Measurements from ENCODE around the gene ARHGAP15. TPM values are rescaled to one million over a fixed set of nuclear protein-coding genes. Genes with fewer than 3 reads are reported as not detected.

ARHGAP15 gene
- total RNA-seq, 1 donor from 2014 or later, result not detected

DNA sequence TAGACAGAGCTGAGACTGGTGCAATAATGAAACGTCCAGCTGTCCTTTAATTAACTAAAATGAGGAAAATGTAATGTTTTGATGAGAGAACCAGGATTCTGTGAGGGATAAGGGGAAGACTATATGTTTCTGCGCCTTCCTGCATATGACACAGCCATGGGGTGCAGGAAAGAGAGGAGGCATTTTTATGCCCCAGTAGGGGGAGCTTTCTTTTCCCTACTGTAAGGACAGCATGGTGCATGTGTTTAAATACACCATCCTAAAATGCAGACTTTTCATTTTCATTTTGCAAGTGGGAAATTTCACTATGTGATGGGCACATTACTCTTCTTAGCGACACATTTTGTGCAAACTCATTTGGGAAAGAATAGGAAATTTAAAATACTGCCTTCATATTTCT lies 446.1 kb downstream of the ARHGAP15 start:
- H4K20me1 ChIP-seq (ENCODE audit: insufficient read depth, low read length), result no peaks in the 10 kb centered on the region
- H3K4me2 ChIP-seq (ENCODE audit: low read length), result no peak overlapping the region
- H3K9me3 ChIP-seq (ENCODE audit: insufficient read depth, low read depth, low read length), result no peaks in the 10 kb centered on the region
- H3K27ac Mint-ChIP-seq (ENCODE audit: unreplicated experiment), result no peak overlapping the region
- no peaks in the 10 kb centered on the region for H3K36me3 Mint-ChIP-seq (ENCODE audit: low read depth, unreplicated experiment)
- TF ChIP-seq EZH2 (IDR thresholded peaks at IDR 0.05; ENCODE audit: insufficient read depth, low read length), result no peak
- TF ChIP-seq, protein P1, sequence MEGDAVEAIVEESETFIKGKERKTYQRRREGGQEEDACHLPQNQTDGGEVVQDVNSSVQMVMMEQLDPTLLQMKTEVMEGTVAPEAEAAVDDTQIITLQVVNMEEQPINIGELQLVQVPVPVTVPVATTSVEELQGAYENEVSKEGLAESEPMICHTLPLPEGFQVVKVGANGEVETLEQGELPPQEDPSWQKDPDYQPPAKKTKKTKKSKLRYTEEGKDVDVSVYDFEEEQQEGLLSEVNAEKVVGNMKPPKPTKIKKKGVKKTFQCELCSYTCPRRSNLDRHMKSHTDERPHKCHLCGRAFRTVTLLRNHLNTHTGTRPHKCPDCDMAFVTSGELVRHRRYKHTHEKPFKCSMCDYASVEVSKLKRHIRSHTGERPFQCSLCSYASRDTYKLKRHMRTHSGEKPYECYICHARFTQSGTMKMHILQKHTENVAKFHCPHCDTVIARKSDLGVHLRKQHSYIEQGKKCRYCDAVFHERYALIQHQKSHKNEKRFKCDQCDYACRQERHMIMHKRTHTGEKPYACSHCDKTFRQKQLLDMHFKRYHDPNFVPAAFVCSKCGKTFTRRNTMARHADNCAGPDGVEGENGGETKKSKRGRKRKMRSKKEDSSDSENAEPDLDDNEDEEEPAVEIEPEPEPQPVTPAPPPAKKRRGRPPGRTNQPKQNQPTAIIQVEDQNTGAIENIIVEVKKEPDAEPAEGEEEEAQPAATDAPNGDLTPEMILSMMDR (IDR thresholded peaks at IDR 0.05; ENCODE audit: insufficient read depth, low read depth, low read length), result peak; percentile 7
- H3K36me3 ChIP-seq (ENCODE audit: insufficient read depth, low read length), result no peaks in the 10 kb centered on the region
- H3K4me1 ChIP-seq (ENCODE audit: insufficient read depth, low read length), result no peaks in the 10 kb centered on the region
- H3K4me1 Mint-ChIP-seq (ENCODE audit: low read depth, unreplicated experiment), result no peaks in the 10 kb centered on the region
- H3K4me3 ChIP-seq (ENCODE audit: insufficient read depth, low read depth, low read length), result no peak overlapping the region
- no peak overlapping the region for H3K27ac ChIP-seq (ENCODE audit: low read depth, low read length)
- DNase-seq (ENCODE audit: low read depth), result no peak
- no peaks in the 10 kb centered on the region for H3K9me3 Mint-ChIP-seq (ENCODE audit: unreplicated experiment)
- no peak overlapping the region for H3K4me3 Mint-ChIP-seq (ENCODE audit: unreplicated experiment)
- H3K27me3 ChIP-seq (ENCODE audit: insufficient read depth, low read length), result no peaks in the 10 kb centered on the region
- H2AFZ ChIP-seq (ENCODE audit: low read depth, low read length), result no peak overlapping the region
- FAIRE-seq, result no peak
- H3K79me2 ChIP-seq (ENCODE audit: insufficient read depth, low read length), result no peaks in the 10 kb centered on the region
- H3K27me3 Mint-ChIP-seq (ENCODE audit: low read depth, unreplicated experiment), result no peaks in the 10 kb centered on the region
- no peak overlapping the region for H3K9ac ChIP-seq (ENCODE audit: low read length)

DNA sequence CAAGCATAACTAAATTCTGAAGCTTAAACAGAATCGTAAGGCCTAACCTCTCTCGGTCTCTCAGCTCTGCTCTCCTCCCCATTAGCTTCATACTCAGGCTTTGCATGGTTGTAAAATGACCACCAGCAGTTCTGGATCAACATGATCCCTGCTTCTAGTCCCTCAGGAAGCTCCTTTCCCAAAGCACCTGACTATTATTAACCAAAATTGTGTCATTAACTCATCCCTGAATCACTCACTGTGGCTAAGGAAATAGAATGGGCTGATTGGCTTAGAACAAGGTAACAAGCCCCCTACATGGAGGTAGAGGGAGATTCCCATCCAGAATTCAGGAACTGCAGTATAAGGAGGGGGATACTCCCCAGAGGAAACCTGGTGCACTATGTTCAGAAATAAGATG lies 448.3 kb downstream of the ARHGAP15 start:
- Mint-ChIP-seq H3K9me3 (ENCODE audit: unreplicated experiment) (no peaks in the 10 kb centered on the region), H3K36me3 (ENCODE audit: low read depth, unreplicated experiment) (no peaks in the 10 kb centered on the region), H3K4me1 (ENCODE audit: low read depth, unreplicated experiment) (peaks cover 1% of the 10 kb centered on the region), H3K27ac (ENCODE audit: unreplicated experiment) (no peak overlapping the region), H3K4me3 (ENCODE audit: unreplicated experiment) (no peak overlapping the region), H3K27me3 (ENCODE audit: low read depth, unreplicated experiment) (no peaks in the 10 kb centered on the region)
- Histone ChIP-seq H3K27ac (ENCODE audit: low read depth, low read length) (no peak overlapping the region), H3K4me2 (ENCODE audit: low read length) (no peak overlapping the region), H3K4me1 (ENCODE audit: insufficient read depth, low read length) (no peaks in the 10 kb centered on the region), H3K36me3 (ENCODE audit: insufficient read depth, low read length) (no peaks in the 10 kb centered on the region), H2AFZ (ENCODE audit: low read depth, low read length) (no peak overlapping the region), H3K4me3 (ENCODE audit: insufficient read depth, low read depth, low read length) (no peak overlapping the region), H3K27me3 (ENCODE audit: insufficient read depth, low read length) (no peaks in the 10 kb centered on the region), H3K9me3 (ENCODE audit: insufficient read depth, low read depth, low read length) (no peaks in the 10 kb centered on the region), H3K9ac (ENCODE audit: low read length) (no peak overlapping the region), H4K20me1 (ENCODE audit: insufficient read depth, low read length) (no peaks in the 10 kb centered on the region), H3K79me2 (ENCODE audit: insufficient read depth, low read length) (no peaks in the 10 kb centered on the region)
- DNase-seq (ENCODE audit: low read depth), result no peak
- no peak for FAIRE-seq
- TF ChIP-seq, protein P1 (IDR thresholded peaks at IDR 0.05; ENCODE audit: insufficient read depth, low read depth, low read length), result no peak

DNA sequence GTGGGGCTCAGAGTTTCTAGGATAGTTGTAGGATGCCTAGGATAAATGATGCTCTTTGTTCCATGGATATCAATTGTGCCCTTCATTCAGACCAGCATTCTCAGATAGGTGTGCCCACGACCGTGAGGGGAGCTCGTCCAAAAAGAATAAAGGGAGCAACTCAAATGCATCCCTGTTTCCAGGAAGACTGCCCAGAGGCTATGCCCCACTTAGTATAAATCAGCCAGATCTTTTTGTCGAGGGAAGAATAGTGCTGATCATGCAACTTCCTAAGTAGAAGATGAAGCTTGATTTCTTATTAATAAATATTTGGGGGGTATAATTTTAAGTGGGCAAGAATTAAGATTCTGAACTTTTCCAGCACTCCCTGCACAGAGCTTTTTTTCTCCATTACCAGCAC lies 450.2 kb downstream of the ARHGAP15 start:
- Mint-ChIP-seq H3K4me3 (ENCODE audit: unreplicated experiment) (no peak overlapping the region), H3K4me1 (ENCODE audit: low read depth, unreplicated experiment) (peaks cover 1% of the 10 kb centered on the region), H3K27me3 (ENCODE audit: low read depth, unreplicated experiment) (no peaks in the 10 kb centered on the region), H3K36me3 (ENCODE audit: low read depth, unreplicated experiment) (no peaks in the 10 kb centered on the region), H3K9me3 (ENCODE audit: unreplicated experiment) (no peaks in the 10 kb centered on the region), H3K27ac (ENCODE audit: unreplicated experiment) (no peak overlapping the region)
- TF ChIP-seq EZH2 (IDR thresholded peaks at IDR 0.05; ENCODE audit: insufficient read depth, low read length), result no peak
- TF ChIP-seq, protein P1 (IDR thresholded peaks at IDR 0.05; ENCODE audit: insufficient read depth, low read depth, low read length), result no peak
- no peak overlapping the region for H3K27ac ChIP-seq (ENCODE audit: low read depth, low read length)
- no peaks in the 10 kb centered on the region for H3K9me3 ChIP-seq (ENCODE audit: insufficient read depth, low read depth, low read length)
- no peaks in the 10 kb centered on the region for H3K36me3 ChIP-seq (ENCODE audit: insufficient read depth, low read length)
- H4K20me1 ChIP-seq (ENCODE audit: insufficient read depth, low read length), result no peaks in the 10 kb centered on the region
- H3K4me3 ChIP-seq (ENCODE audit: insufficient read depth, low read depth, low read length), result no peak overlapping the region
- no peaks in the 10 kb centered on the region for H3K4me1 ChIP-seq (ENCODE audit: insufficient read depth, low read length)
- DNase-seq (ENCODE audit: low read depth), result no peak
- no peak for FAIRE-seq
- H3K27me3 ChIP-seq (ENCODE audit: insufficient read depth, low read length), result no peaks in the 10 kb centered on the region
- no peak overlapping the region for H3K9ac ChIP-seq (ENCODE audit: low read length)
- H3K4me2 ChIP-seq (ENCODE audit: low read length), result no peak overlapping the region
- no peak overlapping the region for H2AFZ ChIP-seq (ENCODE audit: low read depth, low read length)
- H3K79me2 ChIP-seq (ENCODE audit: insufficient read depth, low read length), result no peaks in the 10 kb centered on the region
